GM10266 (cell line): ENCODE results near the gene PLLP.

Source experiments
- DNase-seq: peaks from one replicate; pipeline ENCODE4 v3.0.0; 2012; ENCODE audit errors: extremely low spot score
- CTCF ChIP-seq: IDR thresholded peaks from 2 replicates; pipeline ENCODE4 v1.5.1; 2012; ENCODE audit warnings: mild to moderate bottlenecking, low read depth; ENCODE audit not compliant: control insufficient read depth, insufficient read depth; ENCODE audit errors: missing control alignments

PLLP gene

GRCh38 chr16:57208926-57209325 lies 75.5 kb downstream of the PLLP start:
- no peak for TF ChIP-seq CTCF
- DNase-seq: no peak
